SK-N-SH (cell line): ENCODE measurements around the gene TLDC2. TPM values are rescaled to one million over a fixed set of nuclear protein-coding genes. Genes with fewer than 3 reads are reported as not detected.

ENCODE experiments used
- CTCF ChIA-PET: fragments of 300-600, 350-600 bp; formaldehyde crosslinking; extraction: SDS; loops from one replicate; lab custom pipeline; 2021; lab: Yijun Ruan, JAX
- POLR2A ChIA-PET: fragments of 350-600 bp; sonication (Branson Sonifier 250); formaldehyde crosslinking; extraction: SDS; loops from one replicate; lab custom pipeline; 2020; ENCODE audit warnings: antibody characterized with exemption, inconsistent platforms; lab: Yijun Ruan, JAX
- DNase-seq: peaks from one replicate; pipeline ENCODE4 v3.0.0; 2012
- H2AFZ ChIP-seq: fragments of 200-600 bp; sonication (generic); 2 replicates; pipeline ENCODE4 v1.8.1; 2016; ENCODE audit warnings: antibody characterized with exemption, mild to moderate bottlenecking, low read depth
- H3F3A ChIP-seq: fragments of 200-600 bp; sonication (generic); replicated peaks from 2 replicates; pipeline ENCODE3; 2016; ENCODE audit warnings: antibody characterized with exemption, mild to moderate bottlenecking; ENCODE audit not compliant: insufficient read depth
- H3K27ac ChIP-seq, 2 experiments: fragments of 200-500 bp in 1 of 2; fragments of 200-600 bp in 1 of 2; sonication (Bioruptor generic) in 1 of 2; sonication (generic), shearing (Covaris generic) in 1 of 2; 2 replicates each; pipeline versions ENCODE4 v1.5.1 to v1.6.1; 2014 to 2016; ENCODE audit warnings: low read depth in 2 of 2, inconsistent platforms in 1 of 2, low read length in 1 of 2, mild to moderate bottlenecking in 1 of 2, mixed read lengths in 1 of 2
- H3K27me3 ChIP-seq: fragments of 200-600 bp; sonication (generic), shearing (Covaris generic); 2 replicates; pipeline ENCODE4 v1.6.1; 2016; ENCODE audit warnings: mixed run types; ENCODE audit not compliant: insufficient read depth
- H3K36me3 ChIP-seq, 2 experiments: fragments of 200-500 bp in 1 of 2; fragments of 200-600 bp in 1 of 2; sonication (Bioruptor generic) in 1 of 2; sonication (generic) in 1 of 2; replicated peaks in 1 of 2; 2 replicates each; pipeline versions ENCODE3 to v1.5.1; 2014 to 2016; ENCODE audit warnings: low read length in 1 of 2, mild to moderate bottlenecking in 1 of 2; ENCODE audit not compliant: insufficient read depth in 2 of 2, control insufficient read depth in 1 of 2
- H3K4me1 ChIP-seq, 2 experiments: fragments of 200-500 bp in 1 of 2; fragments of 200-600 bp in 1 of 2; sonication (Bioruptor generic) in 1 of 2; sonication (generic), shearing (Covaris generic) in 1 of 2; 2 replicates each; pipeline versions ENCODE4 v1.5.1 to v1.6.1; 2014 to 2016; ENCODE audit warnings: low read depth in 1 of 2, low read length in 1 of 2, mixed run types in 1 of 2; ENCODE audit not compliant: insufficient read depth in 2 of 2, control insufficient read depth in 1 of 2
- H3K4me2 ChIP-seq: fragments of 200-600 bp; sonication (generic), shearing (Covaris generic); 2 replicates; pipeline ENCODE4 v1.6.1; 2017; ENCODE audit warnings: mixed run types
- H3K4me3 ChIP-seq, 2 experiments: fragments of 200-500 bp in 1 of 2; fragments of 200-600 bp in 1 of 2; sonication (Bioruptor generic) in 1 of 2; sonication (generic), shearing (Covaris generic) in 1 of 2; 2 replicates each; pipeline versions ENCODE4 v1.5.1 to v1.8.1; 2014 to 2016; ENCODE audit warnings: low read depth in 2 of 2, inconsistent platforms in 1 of 2, low read length in 1 of 2, mild to moderate bottlenecking in 1 of 2, mixed read lengths in 1 of 2, moderate library complexity in 1 of 2
- H3K79me2 ChIP-seq: fragments of 200-600 bp; sonication (generic); 2 replicates; pipeline ENCODE4 v1.8.1; 2017; ENCODE audit warnings: mild to moderate bottlenecking; ENCODE audit not compliant: insufficient read depth
- H3K9ac ChIP-seq: fragments of 200-600 bp; sonication (generic); 2 replicates; pipeline ENCODE4 v1.6.1; 2017; ENCODE audit warnings: mixed run types
- H3K9me2 ChIP-seq: fragments of 200-600 bp; sonication (generic); 2 replicates; pipeline ENCODE4 v1.6.1; 2017; ENCODE audit warnings: mixed run types
- H3K9me3 ChIP-seq: fragments of 200-600 bp; sonication (generic); 2 replicates; pipeline ENCODE4 v1.6.1; 2017; ENCODE audit warnings: mixed run types, mild to moderate bottlenecking, moderate library complexity
- H4K20me1 ChIP-seq: fragments of 200-600 bp; sonication (generic); 2 replicates; pipeline ENCODE4 v1.6.1; 2017; ENCODE audit warnings: mild to moderate bottlenecking, mixed run types; ENCODE audit not compliant: insufficient read depth
- CHD2 ChIP-seq: fragments of 150-350 bp; IDR thresholded peaks from 2 replicates; pipeline ENCODE4 v1.6.1; 2018; ENCODE audit warnings: low read length; ENCODE audit not compliant: partially characterized antibody
- EZH2phosphoT487 ChIP-seq: fragments of 200-600 bp; sonication (generic); IDR thresholded peaks from 2 replicates; pipeline ENCODE4 v1.6.1; 2017; ENCODE audit warnings: low read depth, mixed run types, mild to moderate bottlenecking, antibody characterized with exemption, moderate library complexity, borderline replicate concordance
- FOSL2 ChIP-seq: IDR thresholded peaks from 2 replicates; pipeline ENCODE4 v1.4.0; 2012; ENCODE audit warnings: low read depth, mild to moderate bottlenecking, moderate library complexity, borderline replicate concordance
- FOXM1 ChIP-seq: IDR thresholded peaks from 2 replicates; pipeline ENCODE4 v1.4.0; 2012; ENCODE audit warnings: low read depth, mild to moderate bottlenecking
- GABPA ChIP-seq: IDR thresholded peaks from 2 replicates; pipeline ENCODE4 v1.4.0; 2012; ENCODE audit warnings: low read depth, mild to moderate bottlenecking
- JUND ChIP-seq: IDR thresholded peaks from 2 replicates; pipeline ENCODE4 v1.4.0; 2012
- MEF2A ChIP-seq: IDR thresholded peaks from 2 replicates; pipeline ENCODE4 v1.4.0; 2012; ENCODE audit warnings: low read depth, borderline replicate concordance
- MXI1 ChIP-seq: IDR thresholded peaks from 2 replicates; pipeline ENCODE4 v1.6.1; 2012; ENCODE audit warnings: mild to moderate bottlenecking, low read depth, low read length, improper control_type of control experiment
- NFIC ChIP-seq: IDR thresholded peaks from 2 replicates; pipeline ENCODE4 v1.4.0; 2012; ENCODE audit warnings: borderline replicate concordance
- NRF1 ChIP-seq: IDR thresholded peaks from 2 replicates; pipeline ENCODE4 v1.6.1; 2012; ENCODE audit warnings: low read depth, mild to moderate bottlenecking, low read length
- RXRA ChIP-seq: IDR thresholded peaks from 2 replicates; pipeline ENCODE4 v1.4.0; 2012; ENCODE audit warnings: low read depth, mild to moderate bottlenecking, borderline replicate concordance
- SMC3 ChIP-seq: IDR thresholded peaks from 2 replicates; pipeline ENCODE4 v1.6.1; 2012; ENCODE audit warnings: low read depth, low read length, improper control_type of control experiment
- TAF1 ChIP-seq: IDR thresholded peaks from 2 replicates; pipeline ENCODE4 v1.6.1; 2012; ENCODE audit warnings: low read depth, mild to moderate bottlenecking, low read length, moderate library complexity, borderline replicate concordance
- TCF12 ChIP-seq: IDR thresholded peaks from 2 replicates; pipeline ENCODE4 v1.4.0; 2012
- YY1 ChIP-seq: IDR thresholded peaks from 2 replicates; pipeline ENCODE4 v1.4.0; 2012; ENCODE audit warnings: low read depth, mild to moderate bottlenecking
- WGBS: methylation state at CpG from one replicate; pipeline ENCODE4 v1.1.6; 2017; ENCODE audit warnings: low lambda C conversion rate; 5-methylcytosine and 5-hydroxymethylcytosine counted together
- polyA plus RNA-seq, 3 experiments: library from polyadenylated mRNA; depleted of rRNA; stranded (reverse); fragments of >200 nt; gene quantifications; 2 replicates each; pipeline ENCODE4 v1.2.3, GENCODE V29; 2012
- TF ChIP-seq, protein P1 (sequence below): fragments of 150-350 bp; IDR thresholded peaks from 2 replicates; pipeline ENCODE4 v1.6.1; 2016; ENCODE audit warnings: mild to moderate bottlenecking, low read depth, low read length
- TF ChIP-seq, protein P2 (sequence below): fragments of 200-600 bp; sonication (generic); IDR thresholded peaks from 2 replicates; pipeline ENCODE4 v1.6.1; 2017; ENCODE audit warnings: antibody characterized with exemption, mild to moderate bottlenecking, moderate library complexity
- TF ChIP-seq, protein P3 (sequence below): IDR thresholded peaks from 2 replicates; pipeline ENCODE4 v1.4.0; 2012; ENCODE audit warnings: low read depth
- TF ChIP-seq, protein P4 (sequence below): IDR thresholded peaks from 2 replicates; pipeline ENCODE4 v1.4.0; 2012; ENCODE audit warnings: low read depth, borderline replicate concordance
- TF ChIP-seq, protein P5 (sequence below): IDR thresholded peaks from 2 replicates; pipeline ENCODE4; 2012

The TLDC2 gene
- polyA plus RNA-seq, 1 of the 3 experiments (the other 2 are of a cell fraction), result 0.02 TPM

DNA sequence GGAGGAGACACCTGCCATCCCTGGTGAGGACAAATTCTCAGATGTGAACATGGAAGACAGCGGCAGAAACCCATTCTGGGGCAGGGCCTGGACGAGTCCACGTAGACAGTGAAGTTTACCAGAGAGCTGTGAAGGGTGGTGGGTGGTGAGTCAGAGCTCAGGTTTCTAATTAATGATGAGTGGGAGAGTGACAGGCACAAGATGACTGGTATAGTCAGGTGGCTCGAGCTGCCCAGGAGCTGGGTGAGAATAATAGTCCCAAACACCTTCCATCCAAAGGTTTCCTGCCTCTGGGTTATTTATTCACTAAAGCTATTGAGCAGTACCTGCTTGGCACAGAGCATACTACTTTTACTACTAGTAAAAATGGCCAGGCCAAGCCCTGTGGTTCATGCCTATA, 6.0 kb downstream of the TLDC2 start:
- CTCF ChIA-PET, result interaction anchor here (0.9 to 2.0 kb wide), 4 partner anchors 9 to 107 kb away, joined by 3 to 7 read pairs (median 4); a partner anchor contains a TSS
- no peak overlapping the region for H3K27ac ChIP-seq

DNA sequence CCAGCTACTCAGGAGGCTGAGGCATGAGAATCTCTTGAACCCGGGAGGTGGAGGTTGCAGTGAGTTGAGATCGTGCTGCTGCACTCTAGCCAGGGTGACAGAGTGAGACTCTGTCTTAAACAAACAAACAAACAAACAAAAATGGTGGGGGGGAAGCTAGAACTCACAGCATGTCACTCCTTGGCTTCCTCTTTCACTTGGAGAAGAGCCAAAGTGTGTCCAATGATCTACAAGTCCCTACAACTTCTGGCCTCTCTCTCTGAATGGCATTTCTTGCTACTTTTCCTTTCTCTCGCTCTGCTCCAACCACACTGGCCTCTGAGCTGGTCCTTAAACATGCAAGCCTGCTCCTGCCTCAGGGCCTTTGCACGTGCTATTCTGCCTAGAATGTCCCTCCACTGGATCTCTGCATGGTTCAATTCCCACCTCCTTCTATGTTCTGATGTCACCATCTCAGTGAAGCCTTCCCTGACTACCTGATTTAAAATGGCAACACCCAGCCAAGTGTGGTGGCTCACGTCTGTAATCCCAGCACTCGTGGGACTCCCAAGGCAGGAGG, 8.1 kb downstream of the TLDC2 start:
- ChIA-PET CTCF (interaction anchor here (0.9 to 1.5 kb wide), 5 partner anchors 11 to 110 kb away, joined by 3 to 7 read pairs (median 5); partner anchors contain the start of gene DSN1), POLR2A (no interaction called here)
- H4K20me1 ChIP-seq, result no peaks in the 10 kb centered on the region
- H3K27me3 ChIP-seq, result no peaks in the 10 kb centered on the region
- H3K9me3 ChIP-seq, result no peaks in the 10 kb centered on the region
- TF ChIP-seq YY1 (no peak), TAF1 (no peak), RXRA (no peak), MEF2A (no peak), MXI1 (no peak), JUND (no peak), GABPA (no peak), SMC3 (no peak), CHD2 (no peak), FOXM1 (no peak), NRF1 (no peak), NFIC (no peak), FOSL2 (no peak)
- TF ChIP-seq, protein P1, sequence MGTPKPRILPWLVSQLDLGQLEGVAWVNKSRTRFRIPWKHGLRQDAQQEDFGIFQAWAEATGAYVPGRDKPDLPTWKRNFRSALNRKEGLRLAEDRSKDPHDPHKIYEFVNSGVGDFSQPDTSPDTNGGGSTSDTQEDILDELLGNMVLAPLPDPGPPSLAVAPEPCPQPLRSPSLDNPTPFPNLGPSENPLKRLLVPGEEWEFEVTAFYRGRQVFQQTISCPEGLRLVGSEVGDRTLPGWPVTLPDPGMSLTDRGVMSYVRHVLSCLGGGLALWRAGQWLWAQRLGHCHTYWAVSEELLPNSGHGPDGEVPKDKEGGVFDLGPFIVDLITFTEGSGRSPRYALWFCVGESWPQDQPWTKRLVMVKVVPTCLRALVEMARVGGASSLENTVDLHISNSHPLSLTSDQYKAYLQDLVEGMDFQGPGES, result no peak
- TF ChIP-seq, protein P2, sequence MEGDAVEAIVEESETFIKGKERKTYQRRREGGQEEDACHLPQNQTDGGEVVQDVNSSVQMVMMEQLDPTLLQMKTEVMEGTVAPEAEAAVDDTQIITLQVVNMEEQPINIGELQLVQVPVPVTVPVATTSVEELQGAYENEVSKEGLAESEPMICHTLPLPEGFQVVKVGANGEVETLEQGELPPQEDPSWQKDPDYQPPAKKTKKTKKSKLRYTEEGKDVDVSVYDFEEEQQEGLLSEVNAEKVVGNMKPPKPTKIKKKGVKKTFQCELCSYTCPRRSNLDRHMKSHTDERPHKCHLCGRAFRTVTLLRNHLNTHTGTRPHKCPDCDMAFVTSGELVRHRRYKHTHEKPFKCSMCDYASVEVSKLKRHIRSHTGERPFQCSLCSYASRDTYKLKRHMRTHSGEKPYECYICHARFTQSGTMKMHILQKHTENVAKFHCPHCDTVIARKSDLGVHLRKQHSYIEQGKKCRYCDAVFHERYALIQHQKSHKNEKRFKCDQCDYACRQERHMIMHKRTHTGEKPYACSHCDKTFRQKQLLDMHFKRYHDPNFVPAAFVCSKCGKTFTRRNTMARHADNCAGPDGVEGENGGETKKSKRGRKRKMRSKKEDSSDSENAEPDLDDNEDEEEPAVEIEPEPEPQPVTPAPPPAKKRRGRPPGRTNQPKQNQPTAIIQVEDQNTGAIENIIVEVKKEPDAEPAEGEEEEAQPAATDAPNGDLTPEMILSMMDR, result no peak
- TF ChIP-seq, protein P3, sequence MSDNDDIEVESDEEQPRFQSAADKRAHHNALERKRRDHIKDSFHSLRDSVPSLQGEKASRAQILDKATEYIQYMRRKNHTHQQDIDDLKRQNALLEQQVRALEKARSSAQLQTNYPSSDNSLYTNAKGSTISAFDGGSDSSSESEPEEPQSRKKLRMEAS, result no peak
- TF ChIP-seq, protein P4, sequence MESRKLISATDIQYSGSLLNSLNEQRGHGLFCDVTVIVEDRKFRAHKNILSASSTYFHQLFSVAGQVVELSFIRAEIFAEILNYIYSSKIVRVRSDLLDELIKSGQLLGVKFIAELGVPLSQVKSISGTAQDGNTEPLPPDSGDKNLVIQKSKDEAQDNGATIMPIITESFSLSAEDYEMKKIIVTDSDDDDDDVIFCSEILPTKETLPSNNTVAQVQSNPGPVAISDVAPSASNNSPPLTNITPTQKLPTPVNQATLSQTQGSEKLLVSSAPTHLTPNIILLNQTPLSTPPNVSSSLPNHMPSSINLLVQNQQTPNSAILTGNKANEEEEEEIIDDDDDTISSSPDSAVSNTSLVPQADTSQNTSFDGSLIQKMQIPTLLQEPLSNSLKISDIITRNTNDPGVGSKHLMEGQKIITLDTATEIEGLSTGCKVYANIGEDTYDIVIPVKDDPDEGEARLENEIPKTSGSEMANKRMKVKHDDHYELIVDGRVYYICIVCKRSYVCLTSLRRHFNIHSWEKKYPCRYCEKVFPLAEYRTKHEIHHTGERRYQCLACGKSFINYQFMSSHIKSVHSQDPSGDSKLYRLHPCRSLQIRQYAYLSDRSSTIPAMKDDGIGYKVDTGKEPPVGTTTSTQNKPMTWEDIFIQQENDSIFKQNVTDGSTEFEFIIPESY, result no peak
- WGBS, result 85% methylated on average over 6 of the region's 6 CpGs
- no peaks in the 10 kb centered on the region for H3K9me2 ChIP-seq
- H3K79me2 ChIP-seq, result no peaks in the 10 kb centered on the region
- no peak for DNase-seq
- no peak overlapping the region for H3K4me2 ChIP-seq
- no peak overlapping the region for H3K27ac ChIP-seq
- H3K9ac ChIP-seq, result no peak overlapping the region
- H3K4me3 ChIP-seq, result no peak overlapping the region
- no peaks in the 10 kb centered on the region for H3K36me3 ChIP-seq
- H3K4me1 ChIP-seq, result peaks cover 0 to 7% of the 10 kb centered on the region in 2 experiments; a peak in 2 of 4 replicates
- no peak overlapping the region for H2AFZ ChIP-seq
- H3F3A ChIP-seq, result no peaks in the 10 kb centered on the region

More for the DNA sequence above, 6.0 kb downstream of the TLDC2 start:
- Histone ChIP-seq H3K9me3 (no peaks in the 10 kb centered on the region), H3K9me2 (no peaks in the 10 kb centered on the region), H3K36me3 (no peaks in the 10 kb centered on the region), H3K27me3 (no peaks in the 10 kb centered on the region), H3F3A (no peaks in the 10 kb centered on the region), H3K79me2 (no peaks in the 10 kb centered on the region), H4K20me1 (no peaks in the 10 kb centered on the region), H3K4me3 (no peak overlapping the region), H2AFZ (no peak overlapping the region), H3K4me1 (peaks cover 0 to 2% of the 10 kb centered on the region in 2 experiments; a peak in 1 of 4 replicates), H3K9ac (no peak overlapping the region), H3K4me2 (no peak overlapping the region)
- DNase-seq, result no peak
- 63% methylated on average over 4 of the region's 4 CpGs for WGBS
- TF ChIP-seq EZH2phosphoT487 (no peak), TCF12 (no peak)
- TF ChIP-seq, protein P5, sequence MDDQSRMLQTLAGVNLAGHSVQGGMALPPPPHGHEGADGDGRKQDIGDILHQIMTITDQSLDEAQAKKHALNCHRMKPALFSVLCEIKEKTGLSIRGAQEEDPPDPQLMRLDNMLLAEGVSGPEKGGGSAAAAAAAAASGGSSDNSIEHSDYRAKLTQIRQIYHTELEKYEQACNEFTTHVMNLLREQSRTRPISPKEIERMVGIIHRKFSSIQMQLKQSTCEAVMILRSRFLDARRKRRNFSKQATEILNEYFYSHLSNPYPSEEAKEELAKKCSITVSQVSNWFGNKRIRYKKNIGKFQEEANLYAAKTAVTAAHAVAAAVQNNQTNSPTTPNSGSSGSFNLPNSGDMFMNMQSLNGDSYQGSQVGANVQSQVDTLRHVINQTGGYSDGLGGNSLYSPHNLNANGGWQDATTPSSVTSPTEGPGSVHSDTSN, result 0 out of 2 replicates have a peak, but pooled peaks have one; percentile 11
- POLR2A ChIA-PET, result no interaction called here
